Activated CD4-positive, alpha-beta memory T cell treated with anti-CD3 and anti-CD28 coated beads for 36 hours (primary cell): Measurements from ENCODE around the gene WNK2. TPM values are rescaled to one million over a fixed set of nuclear protein-coding genes. Genes with fewer than 3 reads are reported as not detected.
A peak's percentile ranks its signal among the peaks of the same experiment; 100 is the strongest.

Source experiments
- CTCF ChIA-PET: fragments of 350-600 bp; sonication (Branson Sonifier 250); formaldehyde crosslinking; loops from one replicate; lab custom pipeline; 2021; ENCODE audit warnings: antibody characterized with exemption, inconsistent platforms; lab: Charles Lee
- POLR2A ChIA-PET: fragments of 350-600 bp; sonication (Branson Sonifier 250); formaldehyde crosslinking; loops from one replicate; lab custom pipeline; 2021; ENCODE audit warnings: antibody characterized with exemption; lab: Charles Lee
- DNase-seq: peaks from one replicate; pipeline ENCODE4 v3.0.0-alpha.2; 2020
- H3K27ac Mint-ChIP-seq: one replicate; pipeline ENCODE4 v1.8.0; 2021; ENCODE audit warnings: mixed read lengths
- H3K27me3 Mint-ChIP-seq: one replicate; pipeline ENCODE4 v1.8.0; 2021; ENCODE audit warnings: mixed read lengths
- H3K36me3 Mint-ChIP-seq: one replicate; pipeline ENCODE4 v1.8.0; 2021; ENCODE audit warnings: mixed read lengths
- H3K4me1 Mint-ChIP-seq: one replicate; pipeline ENCODE4 v1.8.0; 2021; ENCODE audit warnings: low read depth, mixed read lengths
- H3K4me3 Mint-ChIP-seq: one replicate; pipeline ENCODE4 v1.8.0; 2021; ENCODE audit warnings: mild to moderate bottlenecking, mixed read lengths
- H3K9me3 Mint-ChIP-seq: one replicate; pipeline ENCODE4 v1.8.0; 2021; ENCODE audit warnings: mixed read lengths
- intact Hi-C: fragments of 100-400 bp; cut with micrococcal nuclease; formaldehyde crosslinking; loops from one replicate; pipeline ENCODE4 v1.15.1; 2023
- total RNA-seq, 2 experiments: library from RNA; stranded (reverse); gene quantifications; one replicate each; pipeline ENCODE4 v1.2.3, GENCODE V29; 2021

Gene WNK2
- total RNA-seq, 2 experiments from 2014 or later = 1.2 to 1.6 TPM

DNA sequence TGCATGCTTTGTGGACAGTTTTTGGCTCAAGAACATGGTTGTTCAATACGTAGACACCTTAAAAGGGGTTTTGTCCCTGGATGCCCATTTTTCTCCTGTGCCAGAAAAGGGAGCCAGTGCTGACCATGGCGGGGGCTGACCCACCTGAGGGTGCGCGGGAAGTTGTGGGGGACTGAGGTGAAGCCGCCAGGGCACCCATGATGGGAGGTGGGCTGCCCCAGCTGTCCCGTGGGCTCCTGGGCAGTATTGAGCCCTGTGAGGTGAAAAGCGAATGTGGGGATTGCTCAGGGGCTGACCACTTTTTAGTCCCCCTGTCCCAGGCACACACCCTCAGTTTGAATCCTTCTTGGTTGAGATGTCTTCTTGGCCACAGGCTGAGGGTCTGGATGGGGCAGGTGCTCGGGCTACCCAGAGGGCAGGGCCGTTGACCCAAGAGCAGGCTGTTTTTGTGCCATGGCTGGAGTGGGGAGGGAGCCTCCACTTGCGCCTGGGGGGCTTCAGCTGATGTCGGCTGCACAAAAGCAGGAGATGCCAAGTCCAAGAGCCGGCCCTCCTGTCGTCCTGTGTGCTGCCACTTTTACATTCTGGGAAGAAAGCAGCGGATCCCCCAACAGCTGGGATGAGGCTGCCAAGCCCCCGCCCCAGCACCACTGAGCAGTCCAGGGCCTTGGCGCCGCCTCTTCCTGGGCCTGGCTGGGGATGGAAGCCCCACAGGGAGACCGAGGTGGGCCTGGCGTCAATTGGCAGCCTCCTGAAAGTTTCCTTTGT lies 120.1 kb downstream of the WNK2 start:
- no peaks in the 10 kb centered on the region for H3K27me3 Mint-ChIP-seq

GRCh38 chr9:93304574-93305496 lies 120.9 kb downstream of the WNK2 start:
- CTCF ChIA-PET = interaction anchor here (1.1 to 1.5 kb wide), 3 partner anchors 186 to 198 kb away, joined by 3 to 6 read pairs (median 3); no protein-coding TSS in a partner anchor
- POLR2A ChIA-PET = no interaction called here
- Mint-ChIP-seq H3K36me3 (no peaks in the 10 kb centered on the region), H3K4me1 (peaks cover 2% of the 10 kb centered on the region), H3K4me3 (no peak overlapping the region), H3K27ac (no peak overlapping the region), H3K27me3 (no peaks in the 10 kb centered on the region), H3K9me3 (no peaks in the 10 kb centered on the region)
- DNase-seq = peak; percentile 39
- intact Hi-C loops = loop anchor here (2.0 kb wide), 1 partner anchor 348 kb away; no protein-coding TSS in a partner anchor

More for the DNA sequence above, 120.1 kb downstream of the WNK2 start:
- no peak overlapping the region for H3K27ac Mint-ChIP-seq
- intact Hi-C loops = loop anchor here (2.0 kb wide), 1 partner anchor 347 kb away; no protein-coding TSS in a partner anchor
- H3K9me3 Mint-ChIP-seq = no peaks in the 10 kb centered on the region
- ChIA-PET CTCF (interaction anchor here (1.1 kb wide), 1 partner anchor 185 kb away, joined by 3 read pairs; no protein-coding TSS in a partner anchor), POLR2A (no interaction called here)
- peaks cover 2% of the 10 kb centered on the region for H3K4me1 Mint-ChIP-seq
- H3K36me3 Mint-ChIP-seq = no peaks in the 10 kb centered on the region
- no peak overlapping the region for H3K4me3 Mint-ChIP-seq
- peak; percentile 6 for DNase-seq

- Mint-ChIP-seq H3K4me3 (no peak overlapping the region), H3K27me3 (no peaks in the 10 kb centered on the region), H3K27ac (no peak overlapping the region), H3K9me3 (no peaks in the 10 kb centered on the region), H3K4me1 (peaks cover 2% of the 10 kb centered on the region), H3K36me3 (no peaks in the 10 kb centered on the region)
- intact Hi-C loops = loop anchor here (2.0 kb wide), 1 partner anchor 349 kb away; no protein-coding TSS in a partner anchor
- peak; percentile 4 for DNase-seq
- ChIA-PET POLR2A (no interaction called here), CTCF (interaction anchor here (0.9 to 1.5 kb wide), 3 partner anchors 27 to 198 kb away, joined by 3 to 6 read pairs (median 3); no protein-coding TSS in a partner anchor)
Observed at GRCh38 chr9:93305497-93306020, 121.6 kb downstream of the WNK2 start.

GRCh38 chr9:93306081-93306480 lies 122.1 kb downstream of the WNK2 start:
- POLR2A ChIA-PET = no interaction called here
- CTCF ChIA-PET = interaction anchor here (0.9 to 1.5 kb wide), 3 partner anchors 27 to 199 kb away, joined by 3 to 6 read pairs (median 3); no protein-coding TSS in a partner anchor
- Mint-ChIP-seq H3K36me3 (no peaks in the 10 kb centered on the region), H3K4me3 (no peak overlapping the region), H3K27ac (no peak overlapping the region), H3K4me1 (peaks cover 2% of the 10 kb centered on the region), H3K9me3 (no peaks in the 10 kb centered on the region), H3K27me3 (no peaks in the 10 kb centered on the region)
- peak; percentile 3 for DNase-seq
- intact Hi-C loops = no loop called here

DNA sequence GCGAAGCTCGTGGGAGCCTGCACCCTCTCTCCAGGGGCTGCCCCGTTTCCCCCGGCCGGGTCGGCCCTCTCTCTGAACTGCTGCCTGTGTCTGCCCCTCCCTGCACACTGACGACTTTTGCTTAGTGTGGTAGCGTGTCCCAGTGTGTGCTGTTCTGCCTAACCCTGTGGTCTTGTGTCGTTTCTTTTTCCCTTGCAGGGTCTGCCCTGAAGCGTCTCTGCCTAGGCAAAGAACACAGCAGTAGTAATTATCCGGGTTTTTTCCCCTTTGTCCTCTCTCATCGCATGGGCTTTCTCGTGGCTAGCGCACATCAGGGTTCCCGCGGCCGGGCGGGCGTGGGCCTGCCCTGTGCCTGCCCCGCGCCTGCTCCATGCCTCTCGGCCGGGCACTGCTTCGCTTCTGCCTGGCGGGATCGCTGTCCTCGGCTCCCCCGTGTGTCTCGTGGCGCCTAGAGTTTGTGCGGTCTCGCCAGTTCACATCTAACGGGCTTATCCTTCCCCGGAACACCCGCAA lies 122.7 kb downstream of the WNK2 start:
- no peaks in the 10 kb centered on the region for H3K9me3 Mint-ChIP-seq
- no peak overlapping the region for H3K27ac Mint-ChIP-seq
- no peaks in the 10 kb centered on the region for H3K27me3 Mint-ChIP-seq
- no peaks in the 10 kb centered on the region for H3K36me3 Mint-ChIP-seq
- ChIA-PET CTCF (no interaction called here), POLR2A (no interaction called here)
- no peak overlapping the region for H3K4me3 Mint-ChIP-seq
- peaks cover 2% of the 10 kb centered on the region for H3K4me1 Mint-ChIP-seq
- DNase-seq = peak; percentile 1
- intact Hi-C loops = no loop called here

DNA sequence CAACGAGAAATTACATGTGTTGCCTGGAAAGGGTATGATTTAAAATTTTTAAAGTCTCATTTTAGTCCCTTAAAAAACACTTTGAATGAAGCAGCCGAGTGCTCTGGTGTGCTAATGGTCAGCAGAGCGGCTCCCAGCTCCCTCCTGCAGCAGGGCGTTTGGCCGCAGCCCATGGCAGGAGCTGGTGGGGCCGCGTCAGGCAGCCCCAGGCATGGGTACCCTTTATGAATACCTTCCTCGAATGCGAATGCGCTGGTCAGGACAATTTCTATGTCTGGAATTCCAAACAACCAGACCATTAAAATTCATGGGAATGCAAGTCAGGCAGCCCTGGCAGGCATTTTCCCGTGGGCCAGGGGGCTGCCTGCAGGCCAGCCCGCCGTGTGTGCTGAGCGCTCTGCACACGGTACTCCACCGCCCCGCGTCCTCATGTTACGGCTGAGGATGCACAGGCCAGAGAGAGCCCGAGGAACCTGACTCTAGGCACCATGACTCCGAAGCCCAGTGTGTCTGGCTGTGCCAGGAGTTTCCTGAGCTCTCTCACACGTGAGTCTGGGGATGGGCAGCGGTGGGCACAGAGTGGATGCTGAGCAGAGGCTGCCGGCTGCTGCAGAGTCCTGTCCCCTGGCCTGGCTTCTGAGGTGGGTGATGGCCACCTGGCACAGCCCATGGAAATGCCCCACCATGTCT lies 123.7 kb downstream of the WNK2 start:
- intact Hi-C loops = no loop called here
- H3K27ac Mint-ChIP-seq = no peak overlapping the region
- no peaks in the 10 kb centered on the region for H3K9me3 Mint-ChIP-seq
- no peak overlapping the region for H3K4me3 Mint-ChIP-seq
- CTCF ChIA-PET = no interaction called here
- H3K36me3 Mint-ChIP-seq = no peaks in the 10 kb centered on the region
- peak; percentile 2 for DNase-seq
- POLR2A ChIA-PET = no interaction called here
- no peaks in the 10 kb centered on the region for H3K27me3 Mint-ChIP-seq
- no peaks in the 10 kb centered on the region for H3K4me1 Mint-ChIP-seq

DNA sequence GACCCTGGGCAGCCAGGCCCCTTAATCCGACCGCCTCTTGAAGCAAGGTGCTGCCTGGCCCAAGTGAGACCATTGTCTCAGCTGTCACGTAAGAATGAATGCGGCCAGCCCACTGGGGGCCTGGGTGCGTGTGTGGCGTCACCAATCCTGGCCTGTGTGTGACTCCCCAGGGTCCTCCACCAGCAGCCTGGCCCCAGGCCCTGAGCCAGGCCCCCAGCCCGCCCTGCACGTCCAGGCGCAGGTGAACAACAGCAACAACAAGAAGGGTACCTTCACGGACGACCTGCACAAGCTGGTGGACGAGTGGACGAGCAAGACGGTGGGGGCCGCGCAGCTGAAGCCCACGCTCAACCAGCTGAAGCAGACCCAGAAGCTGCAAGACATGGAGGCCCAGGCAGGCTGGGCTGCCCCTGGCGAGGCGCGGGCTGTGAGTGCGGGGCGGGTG lies 124.2 kb downstream of the WNK2 start:
- H3K9me3 Mint-ChIP-seq = no peaks in the 10 kb centered on the region
- intact Hi-C loops = no loop called here
- no peaks in the 10 kb centered on the region for H3K4me1 Mint-ChIP-seq

DNA sequence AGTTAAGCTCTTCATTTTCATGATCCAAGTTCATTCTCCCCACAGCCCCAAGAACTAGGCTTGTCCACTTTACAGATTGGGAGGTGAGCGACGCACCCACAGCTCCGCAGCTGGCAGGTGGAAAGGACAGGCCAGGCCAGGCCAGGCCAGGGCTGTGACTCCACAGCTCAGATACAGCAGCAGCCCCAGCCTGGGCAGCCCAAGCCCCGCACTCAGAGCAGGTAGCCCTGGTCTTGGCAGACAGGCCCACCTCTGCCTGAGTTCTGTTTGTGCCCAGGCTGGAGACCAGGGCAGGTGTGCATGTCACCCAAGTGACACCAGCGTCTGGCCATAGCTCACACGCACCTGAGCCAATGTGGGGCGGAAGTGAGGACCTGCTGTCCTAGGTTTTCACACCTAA lies 124.7 kb downstream of the WNK2 start:
- H3K4me1 Mint-ChIP-seq = no peaks in the 10 kb centered on the region
- POLR2A ChIA-PET = no interaction called here
- DNase-seq = peak; percentile 5
- intact Hi-C loops = no loop called here
- no peak overlapping the region for H3K27ac Mint-ChIP-seq
- no peak overlapping the region for H3K4me3 Mint-ChIP-seq
- CTCF ChIA-PET = no interaction called here
- no peaks in the 10 kb centered on the region for H3K9me3 Mint-ChIP-seq
- H3K36me3 Mint-ChIP-seq = no peaks in the 10 kb centered on the region
- H3K27me3 Mint-ChIP-seq = peaks cover 1% of the 10 kb centered on the region

More for the DNA sequence above, 124.2 kb downstream of the WNK2 start:
- CTCF ChIA-PET = no interaction called here
- Mint-ChIP-seq H3K36me3 (no peaks in the 10 kb centered on the region), H3K27ac (no peak overlapping the region), H3K4me3 (no peak overlapping the region), H3K27me3 (peaks cover 1% of the 10 kb centered on the region)
- peak; percentile 3 for DNase-seq
- POLR2A ChIA-PET = no interaction called here

DNA sequence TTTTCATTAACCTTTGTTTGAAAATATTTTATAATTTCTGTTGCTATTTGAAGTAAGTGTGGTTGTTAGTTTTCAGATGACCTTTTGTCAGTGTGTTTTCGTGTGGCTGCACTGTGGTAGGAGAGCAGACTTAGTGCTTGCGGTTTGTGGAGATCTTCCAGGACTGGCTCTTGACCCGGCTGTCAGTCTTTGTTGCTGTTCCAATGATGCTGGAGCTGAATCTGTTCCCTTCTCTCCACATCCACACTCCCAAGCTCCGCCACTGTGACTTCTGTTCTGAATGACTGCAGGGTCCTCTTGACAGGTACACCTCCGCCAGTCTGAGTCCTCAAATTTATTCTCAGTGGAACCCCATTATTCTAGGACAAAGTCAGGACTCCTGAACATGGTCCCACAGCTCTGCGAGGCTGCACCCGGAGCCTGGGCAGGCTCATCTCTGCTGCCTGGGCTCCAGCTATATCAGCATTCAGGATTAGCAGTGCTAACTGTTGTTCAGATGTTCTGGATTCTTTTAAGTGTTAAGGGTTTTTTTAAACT lies 126.0 kb downstream of the WNK2 start:
- intact Hi-C loops = no loop called here
- no peak overlapping the region for H3K4me3 Mint-ChIP-seq
- H3K9me3 Mint-ChIP-seq = no peaks in the 10 kb centered on the region
- DNase-seq = peak; percentile 3
- no peaks in the 10 kb centered on the region for H3K4me1 Mint-ChIP-seq
- no peaks in the 10 kb centered on the region for H3K36me3 Mint-ChIP-seq
- H3K27me3 Mint-ChIP-seq = peaks cover 1% of the 10 kb centered on the region
- ChIA-PET POLR2A (no interaction called here), CTCF (no interaction called here)
- H3K27ac Mint-ChIP-seq = no peak overlapping the region

- Mint-ChIP-seq H3K27me3 (peaks cover 13% of the 10 kb centered on the region), H3K4me3 (no peak overlapping the region), H3K27ac (no peak overlapping the region), H3K4me1 (peaks cover 4% of the 10 kb centered on the region), H3K36me3 (no peaks in the 10 kb centered on the region), H3K9me3 (no peaks in the 10 kb centered on the region)
- ChIA-PET POLR2A (no interaction called here), CTCF (interaction anchor here (1.6 kb wide), 1 partner anchor 206 kb away, joined by 5 read pairs; no protein-coding TSS in a partner anchor)
- peak; percentile 2 for DNase-seq
- intact Hi-C loops = no loop called here
Observed at GRCh38 chr9:93315118-93315517, 131.2 kb downstream of the WNK2 start.

DNA sequence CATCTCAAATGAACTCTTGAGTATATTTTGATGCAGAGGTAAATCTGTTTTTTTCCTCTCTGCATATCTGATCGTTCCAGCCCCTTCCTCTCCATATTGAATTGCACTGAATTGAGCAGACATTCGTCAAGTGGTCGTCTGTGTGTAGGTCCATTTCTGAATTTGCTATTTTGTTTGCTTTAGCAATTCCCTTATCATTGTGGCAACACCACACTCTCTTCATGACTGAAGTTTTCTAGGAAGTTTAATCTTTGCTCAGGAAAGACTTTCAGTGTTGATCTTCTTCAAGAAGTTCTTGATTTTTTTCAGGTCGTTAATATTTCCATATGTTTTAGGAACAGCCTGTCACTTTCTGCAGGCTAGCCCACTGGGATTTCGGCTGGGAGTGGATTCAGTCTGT lies 132.0 kb downstream of the WNK2 start:
- peaks cover 13% of the 10 kb centered on the region for H3K27me3 Mint-ChIP-seq
- H3K36me3 Mint-ChIP-seq = no peaks in the 10 kb centered on the region
- H3K4me1 Mint-ChIP-seq = peaks cover 4% of the 10 kb centered on the region
- H3K9me3 Mint-ChIP-seq = no peaks in the 10 kb centered on the region
- no peak overlapping the region for H3K4me3 Mint-ChIP-seq
- ChIA-PET CTCF (interaction anchor here (1.6 kb wide), 1 partner anchor 207 kb away, joined by 5 read pairs; no protein-coding TSS in a partner anchor), POLR2A (interaction anchor here (0.6 kb wide), 1 partner anchor 286 kb away, joined by 3 read pairs; no protein-coding TSS in a partner anchor)
- intact Hi-C loops = no loop called here
- no peak for DNase-seq
- H3K27ac Mint-ChIP-seq = no peak overlapping the region
